Kidney (tissue), 14 donors: ENCODE results near the gene MOB3B. TPM values are rescaled to one million over a fixed set of nuclear protein-coding genes. Genes with fewer than 3 reads are reported as not detected.

Experiments used
- DNase-seq, 5 donors: peaks; one replicate each; pipeline ENCODE4 v3.0.0-alpha.2; 2013 to 2020
- FAIRE-seq: peaks from 2 replicates; lab custom pipeline; 2012; peaks lifted over from hg19 to GRCh38; lab: Jason Lieb, UNC
- H3K27ac ChIP-seq, 2 donors: one replicate each; pipeline ENCODE4 v1.7.0; 2013; ENCODE audit warnings: low read depth in 2 of 2, low read length in 2 of 2, inconsistent platforms in 1 of 2
- H3K27me3 ChIP-seq: one replicate; pipeline ENCODE4 v1.7.1; 2013; ENCODE audit warnings: low read length, inconsistent platforms; ENCODE audit not compliant: control insufficient read depth, insufficient read depth
- H3K36me3 ChIP-seq, 3 donors: one replicate each; pipeline versions ENCODE4 v1.7.0 to v1.7.1; 2013; ENCODE audit warnings: low read length in 3 of 3, control low read depth in 1 of 3, inconsistent platforms in 1 of 3; ENCODE audit not compliant: insufficient read depth in 3 of 3, control insufficient read depth in 2 of 3
- H3K4me1 ChIP-seq, 3 donors: one replicate each; pipeline versions ENCODE4 v1.7.0 to v1.7.1; 2013; ENCODE audit warnings: low read length in 3 of 3, inconsistent platforms in 1 of 3, low read depth in 1 of 3; ENCODE audit not compliant: control insufficient read depth in 2 of 3, insufficient read depth in 2 of 3
- H3K4me3 ChIP-seq, 3 donors: one replicate each; pipeline versions ENCODE4 v1.7.0 to v1.8.1; 2013; ENCODE audit warnings: low read length in 3 of 3, control low read depth in 1 of 3, inconsistent platforms in 1 of 3
- H3K9ac ChIP-seq, 3 donors: one replicate each; pipeline versions ENCODE4 v1.7.0 to v1.7.1; 2013; ENCODE audit warnings: low read length in 3 of 3, control low read depth in 1 of 3, inconsistent platforms in 1 of 3
- H3K9me3 ChIP-seq, 3 donors: one replicate each; pipeline versions ENCODE4 v1.7.0 to v1.7.1; 2013; ENCODE audit warnings: low read length in 3 of 3, control low read depth in 1 of 3, inconsistent platforms in 1 of 3; ENCODE audit not compliant: control insufficient read depth in 2 of 3, insufficient read depth in 1 of 3
- CTCF ChIP-seq: IDR thresholded peaks from 3 replicates; pipeline ENCODE4 v1.5.1; 2012; ENCODE audit warnings: mild to moderate bottlenecking, moderate library complexity, borderline replicate concordance; ENCODE audit not compliant: insufficient read depth; ENCODE audit errors: extremely low read depth
- intact Hi-C: fragments of 100-400 bp; cut with DNase I; formaldehyde crosslinking; loops from one replicate; pipeline ENCODE4 v1.11.1; 2022
- polyA plus RNA-seq: library from polyadenylated mRNA; stranded (reverse); fragments of 350-450 nt; fragmentation: Illumina TruSeq; extraction: RNeasy Lipid Tissue Mini Kit (QIAGEN cat#74804); gene quantifications from one replicate; pipeline ENCODE4 v1.2.3, GENCODE V29; 2014; ENCODE audit warnings: low read depth, low replicate concordance; ENCODE audit not compliant: insufficient read depth
- total RNA-seq: library from RNA; stranded (reverse); fragmentation: NEBNext Ultra II Directional; extraction: Animal tissue kit (Norgen Biotek cat#: 25700); gene quantifications from one replicate; pipeline ENCODE4 v1.2.1, GENCODE V29; 2021
- donor health status: control.
- donor health status: control.
- donor health status: control.
- donor health status: control.
- donor health status: control.
- donor health status: DM: yes; HTN: yes; CAD: no.
- donor health status: Normal renal cell carcinoma (clear cell type).

The MOB3B gene
- total and polyA plus RNA-seq, 2 donors from 2014 or later, result 5.9 to 22.5 TPM

DNA sequence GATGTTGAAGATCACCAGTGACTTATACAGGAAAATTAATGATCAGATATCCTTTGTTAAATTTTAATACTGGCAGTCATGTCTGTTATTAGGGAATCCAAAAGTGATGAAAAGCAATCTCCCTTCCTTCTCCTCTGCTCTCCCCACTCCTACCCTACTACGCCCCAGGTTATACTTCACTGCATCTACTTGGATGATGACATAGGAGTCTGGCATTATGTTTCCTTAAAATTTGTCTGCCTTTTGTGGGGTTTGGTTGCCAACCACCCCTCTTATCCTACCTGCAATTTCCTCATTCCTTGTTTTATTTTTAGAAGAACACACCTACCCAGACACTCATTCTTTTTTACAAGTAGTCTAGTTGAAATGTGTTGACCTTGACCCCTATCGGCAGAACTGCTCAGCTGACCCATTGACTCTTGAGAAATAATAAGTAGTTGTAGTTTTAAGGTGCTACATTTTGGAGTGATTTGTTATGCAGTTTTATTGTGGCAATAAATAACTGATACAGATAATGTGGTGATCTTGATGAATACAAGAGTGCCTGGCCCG, 5.1 kb upstream of the MOB3B start:
- H3K27me3 ChIP-seq, result no peaks in the 10 kb centered on the region
- H3K4me1 ChIP-seq, result peaks cover 5 to 14% (median 14%) of the 10 kb centered on the region in 3 donors
- H3K4me3 ChIP-seq, result no peak overlapping the region
- DNase-seq, result no peak
- no peak for FAIRE-seq
- no peak for TF ChIP-seq CTCF
- no peak overlapping the region for H3K27ac ChIP-seq
- intact Hi-C loops, result no loop called here
- no peak overlapping the region for H3K9ac ChIP-seq
- H3K36me3 ChIP-seq, result peaks cover 0 to 2% (median 0%) of the 10 kb centered on the region in 3 donors
- H3K9me3 ChIP-seq, result no peaks in the 10 kb centered on the region

DNA sequence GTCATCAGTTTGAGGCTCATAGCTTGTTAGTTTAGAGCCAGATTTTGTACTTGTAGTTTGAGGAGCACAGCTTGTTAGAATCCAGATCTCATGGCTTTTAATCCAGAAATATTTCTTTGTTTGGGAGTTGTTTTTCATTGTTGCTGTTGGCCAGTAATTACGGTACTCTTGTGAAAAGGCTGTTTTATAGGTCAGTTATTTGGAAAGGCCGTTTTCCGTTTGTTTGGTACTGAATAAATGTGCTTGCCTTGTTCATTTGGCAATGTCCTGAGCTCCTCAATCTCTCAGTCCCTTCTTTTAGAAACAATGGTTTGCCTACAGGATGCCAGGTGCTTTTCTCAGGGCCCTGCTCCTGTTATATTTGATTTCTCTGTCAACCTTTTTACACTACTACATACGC, 4.5 kb upstream of the MOB3B start:
- peaks cover 5 to 14% (median 9%) of the 10 kb centered on the region in 3 donors for H3K4me1 ChIP-seq
- no peak for TF ChIP-seq CTCF

GRCh38 chr9:27533311-27533710, 3.7 kb upstream of the MOB3B start:
- DNase-seq (no peak), FAIRE-seq (no peak)
- Histone ChIP-seq H3K4me1 (peaks cover 5 to 9% (median 5%) of the 10 kb centered on the region in 3 donors), H3K4me3 (no peak overlapping the region), H3K9me3 (no peaks in the 10 kb centered on the region), H3K27ac (no peak overlapping the region), H3K36me3 (peaks cover 0 to 2% (median 0%) of the 10 kb centered on the region in 3 donors), H3K27me3 (no peaks in the 10 kb centered on the region), H3K9ac (no peak overlapping the region)
- intact Hi-C loops, result no loop called here
- TF ChIP-seq CTCF, result no peak

More for the DNA sequence above, 4.5 kb upstream of the MOB3B start:
- DNase-seq, result peak in 2 of 5 donors; percentile 27 to 58
- H3K9ac ChIP-seq, result peak overlapping the region in 1 of 3 donors; percentile 8
- no peaks in the 10 kb centered on the region for H3K9me3 ChIP-seq
- H3K4me3 ChIP-seq, result no peak overlapping the region
- intact Hi-C loops, result no loop called here
- peaks cover 0 to 2% (median 0%) of the 10 kb centered on the region in 3 donors for H3K36me3 ChIP-seq
- FAIRE-seq, result no peak
- no peak overlapping the region for H3K27ac ChIP-seq
- H3K27me3 ChIP-seq, result no peaks in the 10 kb centered on the region
